ENCODE results near the gene TK2. TPM values are rescaled to one million over a fixed set of nuclear protein-coding genes. Genes with fewer than 3 reads are reported as not detected.
"Not testable (repeated sequence)": the region's sequence is repeated elsewhere in the genome, so short reads cannot be mapped to it uniquely, and the experiment has no call there.

Gene TK2
- total RNA-seq = 11.5 TPM

GRCh38 chr16:66549284-66550131 lies at the start of gene TK2:
TSS of gene TK2 (minus strand) at chr16:66550122. CDS start at chr16:66550061, 61 bp downstream.
- no peaks in the 10 kb centered on the region for H3K27me3 ChIP-seq (ENCODE audit: control insufficient read depth in 3 of 3, insufficient read depth in 3 of 3, low read length in 3 of 3)
- peak within 1 kb of the TSS; percentile 90 to 92 (median 91) for H3K4me3 ChIP-seq (ENCODE audit: low read length in 3 of 3)
- H3K4me1 ChIP-seq (ENCODE audit: control insufficient read depth in 3 of 3, insufficient read depth in 3 of 3, low read length in 3 of 3) = peaks cover 40 to 49% (median 41%) of the 10 kb centered on the region in 3 donors
- peak within 1 kb of the TSS; percentile 86 for H3K27ac ChIP-seq (ENCODE audit: low read depth, low read length)
- H3K9ac ChIP-seq (ENCODE audit: low read depth in 1 of 3, low read length in 3 of 3) = peak within 1 kb of the TSS; percentile 87 to 91 (median 91)
- no peaks in the 10 kb centered on the region for H3K9me3 ChIP-seq (ENCODE audit: control insufficient read depth in 3 of 3, low read length in 3 of 3)
- H3K36me3 ChIP-seq (ENCODE audit: control insufficient read depth in 3 of 3, insufficient read depth in 3 of 3, low read length in 3 of 3) = peaks cover 9 to 14% (median 9%) of the 10 kb centered on the region in 3 donors

GRCh38 chr16:66598111-66598510 lies 48.2 kb upstream of the TK2 start:
- no peak overlapping the region for H3K4me3 ChIP-seq (ENCODE audit: low read length in 3 of 3)
- no peaks in the 10 kb centered on the region for H3K9me3 ChIP-seq (ENCODE audit: control insufficient read depth in 3 of 3, low read length in 3 of 3)
- H3K27me3 ChIP-seq (ENCODE audit: control insufficient read depth in 3 of 3, insufficient read depth in 3 of 3, low read length in 3 of 3) = peaks cover 3 to 10% (median 6%) of the 10 kb centered on the region in 3 donors
- no peaks in the 10 kb centered on the region for H3K4me1 ChIP-seq (ENCODE audit: control insufficient read depth in 3 of 3, insufficient read depth in 3 of 3, low read length in 3 of 3)
- no peak overlapping the region for H3K27ac ChIP-seq (ENCODE audit: low read depth, low read length)
- no peaks in the 10 kb centered on the region for H3K36me3 ChIP-seq (ENCODE audit: control insufficient read depth in 3 of 3, insufficient read depth in 3 of 3, low read length in 3 of 3)
- no peak overlapping the region for H3K9ac ChIP-seq (ENCODE audit: low read depth in 1 of 3, low read length in 3 of 3)

- H3K36me3 ChIP-seq (ENCODE audit: control insufficient read depth in 3 of 3, insufficient read depth in 3 of 3, low read length in 3 of 3) = no peaks in the 10 kb centered on the region
- H3K27me3 ChIP-seq (ENCODE audit: control insufficient read depth in 3 of 3, insufficient read depth in 3 of 3, low read length in 3 of 3) = peaks cover 3 to 7% (median 3%) of the 10 kb centered on the region in 3 donors
- H3K9me3 ChIP-seq (ENCODE audit: control insufficient read depth in 3 of 3, low read length in 3 of 3) = no peaks in the 10 kb centered on the region
- no peak overlapping the region for H3K4me3 ChIP-seq (ENCODE audit: low read length in 3 of 3)
- H3K9ac ChIP-seq (ENCODE audit: low read depth in 1 of 3, low read length in 3 of 3) = no peak overlapping the region
- H3K4me1 ChIP-seq (ENCODE audit: control insufficient read depth in 3 of 3, insufficient read depth in 3 of 3, low read length in 3 of 3) = no peaks in the 10 kb centered on the region
- H3K27ac ChIP-seq (ENCODE audit: low read depth, low read length) = no peak overlapping the region
These were observed 47.3 kb upstream of the TK2 start for GRCh38 chr16:66596986-66597848.

GRCh38 chr16:66596559-66596958 lies 46.6 kb upstream of the TK2 start:
- H3K36me3 ChIP-seq (ENCODE audit: control insufficient read depth in 3 of 3, insufficient read depth in 3 of 3, low read length in 3 of 3); H3K4me1 ChIP-seq (ENCODE audit: control insufficient read depth in 3 of 3, insufficient read depth in 3 of 3, low read length in 3 of 3); H3K4me3 ChIP-seq (ENCODE audit: low read length in 3 of 3); H3K9me3 ChIP-seq (ENCODE audit: control insufficient read depth in 3 of 3, low read length in 3 of 3); H3K27ac ChIP-seq (ENCODE audit: low read depth, low read length); H3K27me3 ChIP-seq (ENCODE audit: control insufficient read depth in 3 of 3, insufficient read depth in 3 of 3, low read length in 3 of 3); H3K9ac ChIP-seq (ENCODE audit: low read depth in 1 of 3, low read length in 3 of 3): not testable (repeated sequence)

- Histone ChIP-seq H3K36me3 (ENCODE audit: control insufficient read depth in 3 of 3, insufficient read depth in 3 of 3, low read length in 3 of 3) (no peaks in the 10 kb centered on the region), H3K9me3 (ENCODE audit: control insufficient read depth in 3 of 3, low read length in 3 of 3) (no peaks in the 10 kb centered on the region), H3K4me1 (ENCODE audit: control insufficient read depth in 3 of 3, insufficient read depth in 3 of 3, low read length in 3 of 3) (no peaks in the 10 kb centered on the region), H3K9ac (ENCODE audit: low read depth in 1 of 3, low read length in 3 of 3) (no peak overlapping the region), H3K27ac (ENCODE audit: low read depth, low read length) (no peak overlapping the region), H3K27me3 (ENCODE audit: control insufficient read depth in 3 of 3, insufficient read depth in 3 of 3, low read length in 3 of 3) (no peaks in the 10 kb centered on the region), H3K4me3 (ENCODE audit: low read length in 3 of 3) (no peak overlapping the region)
These were observed 44.8 kb upstream of the TK2 start for GRCh38 chr16:66594739-66595138.

GRCh38 chr16:66592814-66593213 lies 42.9 kb upstream of the TK2 start:
- no peak overlapping the region for H3K4me3 ChIP-seq (ENCODE audit: low read length in 3 of 3)
- H3K27ac ChIP-seq (ENCODE audit: low read depth, low read length) = no peak overlapping the region
- no peaks in the 10 kb centered on the region for H3K36me3 ChIP-seq (ENCODE audit: control insufficient read depth in 3 of 3, insufficient read depth in 3 of 3, low read length in 3 of 3)
- H3K9ac ChIP-seq (ENCODE audit: low read depth in 1 of 3, low read length in 3 of 3) = no peak overlapping the region
- H3K27me3 ChIP-seq (ENCODE audit: control insufficient read depth in 3 of 3, insufficient read depth in 3 of 3, low read length in 3 of 3) = no peaks in the 10 kb centered on the region
- H3K9me3 ChIP-seq (ENCODE audit: control insufficient read depth in 3 of 3, low read length in 3 of 3) = no peaks in the 10 kb centered on the region
- H3K4me1 ChIP-seq (ENCODE audit: control insufficient read depth in 3 of 3, insufficient read depth in 3 of 3, low read length in 3 of 3) = no peaks in the 10 kb centered on the region

- H3K4me1 ChIP-seq (ENCODE audit: control insufficient read depth in 3 of 3, insufficient read depth in 3 of 3, low read length in 3 of 3) = no peaks in the 10 kb centered on the region
- no peaks in the 10 kb centered on the region for H3K36me3 ChIP-seq (ENCODE audit: control insufficient read depth in 3 of 3, insufficient read depth in 3 of 3, low read length in 3 of 3)
- no peak overlapping the region for H3K4me3 ChIP-seq (ENCODE audit: low read length in 3 of 3)
- H3K9me3 ChIP-seq (ENCODE audit: control insufficient read depth in 3 of 3, low read length in 3 of 3) = no peaks in the 10 kb centered on the region
- H3K9ac ChIP-seq (ENCODE audit: low read depth in 1 of 3, low read length in 3 of 3) = no peak overlapping the region
- H3K27ac ChIP-seq (ENCODE audit: low read depth, low read length) = no peak overlapping the region
- H3K27me3 ChIP-seq (ENCODE audit: control insufficient read depth in 3 of 3, insufficient read depth in 3 of 3, low read length in 3 of 3) = no peaks in the 10 kb centered on the region
These were observed 42.3 kb upstream of the TK2 start for GRCh38 chr16:66592241-66592640.

GRCh38 chr16:66591018-66591417 lies 41.1 kb upstream of the TK2 start:
- Histone ChIP-seq H3K9ac (ENCODE audit: low read depth in 1 of 3, low read length in 3 of 3) (no peak overlapping the region), H3K36me3 (ENCODE audit: control insufficient read depth in 3 of 3, insufficient read depth in 3 of 3, low read length in 3 of 3) (no peaks in the 10 kb centered on the region), H3K9me3 (ENCODE audit: control insufficient read depth in 3 of 3, low read length in 3 of 3) (no peaks in the 10 kb centered on the region), H3K4me3 (ENCODE audit: low read length in 3 of 3) (no peak overlapping the region), H3K4me1 (ENCODE audit: control insufficient read depth in 3 of 3, insufficient read depth in 3 of 3, low read length in 3 of 3) (peaks cover under 1 to 1% (median under 1%) of the 10 kb centered on the region in 3 donors), H3K27me3 (ENCODE audit: control insufficient read depth in 3 of 3, insufficient read depth in 3 of 3, low read length in 3 of 3) (no peaks in the 10 kb centered on the region), H3K27ac (ENCODE audit: low read depth, low read length) (no peak overlapping the region)

GRCh38 chr16:66590322-66590721 lies 40.4 kb upstream of the TK2 start:
- Histone ChIP-seq H3K27me3 (ENCODE audit: control insufficient read depth in 3 of 3, insufficient read depth in 3 of 3, low read length in 3 of 3) (no peaks in the 10 kb centered on the region), H3K27ac (ENCODE audit: low read depth, low read length) (no peak overlapping the region), H3K4me3 (ENCODE audit: low read length in 3 of 3) (no peak overlapping the region)

More at GRCh38 chr16:66590322-66590721, 40.4 kb upstream of the TK2 start:
- Histone ChIP-seq H3K9me3 (ENCODE audit: control insufficient read depth in 3 of 3, low read length in 3 of 3) (no peaks in the 10 kb centered on the region), H3K9ac (ENCODE audit: low read depth in 1 of 3, low read length in 3 of 3) (no peak overlapping the region), H3K4me1 (ENCODE audit: control insufficient read depth in 3 of 3, insufficient read depth in 3 of 3, low read length in 3 of 3) (peaks cover 2 to 7% (median 4%) of the 10 kb centered on the region in 3 donors), H3K36me3 (ENCODE audit: control insufficient read depth in 3 of 3, insufficient read depth in 3 of 3, low read length in 3 of 3) (no peaks in the 10 kb centered on the region)

All from skeletal muscle tissue (tissue), 4 donors.